LNCaP clone FGC (cell line): ENCODE measurements around the gene CNPY1.

Experiments
- DNase-seq: peaks from one replicate; pipeline ENCODE4 v3.0.0-alpha.2; 2011; ENCODE audit warnings: low read depth
- H3K4me3 ChIP-seq: 2 replicates; pipeline ENCODE4 v1.5.1; 2011; ENCODE audit warnings: mild to moderate bottlenecking, low read depth, low read length, control low read depth
- CTCF ChIP-seq: IDR thresholded peaks from 2 replicates; pipeline ENCODE4 v1.5.1; 2012; ENCODE audit warnings: mild to moderate bottlenecking; ENCODE audit not compliant: control insufficient read depth, insufficient read depth; ENCODE audit errors: extremely low read depth

Gene CNPY1

GRCh38 chr7:155543926-155544325 is 2.4 kb downstream of the CNPY1 start:
- no peak overlapping the region for H3K4me3 ChIP-seq
- DNase-seq, result no peak
- no peak for TF ChIP-seq CTCF

DNA sequence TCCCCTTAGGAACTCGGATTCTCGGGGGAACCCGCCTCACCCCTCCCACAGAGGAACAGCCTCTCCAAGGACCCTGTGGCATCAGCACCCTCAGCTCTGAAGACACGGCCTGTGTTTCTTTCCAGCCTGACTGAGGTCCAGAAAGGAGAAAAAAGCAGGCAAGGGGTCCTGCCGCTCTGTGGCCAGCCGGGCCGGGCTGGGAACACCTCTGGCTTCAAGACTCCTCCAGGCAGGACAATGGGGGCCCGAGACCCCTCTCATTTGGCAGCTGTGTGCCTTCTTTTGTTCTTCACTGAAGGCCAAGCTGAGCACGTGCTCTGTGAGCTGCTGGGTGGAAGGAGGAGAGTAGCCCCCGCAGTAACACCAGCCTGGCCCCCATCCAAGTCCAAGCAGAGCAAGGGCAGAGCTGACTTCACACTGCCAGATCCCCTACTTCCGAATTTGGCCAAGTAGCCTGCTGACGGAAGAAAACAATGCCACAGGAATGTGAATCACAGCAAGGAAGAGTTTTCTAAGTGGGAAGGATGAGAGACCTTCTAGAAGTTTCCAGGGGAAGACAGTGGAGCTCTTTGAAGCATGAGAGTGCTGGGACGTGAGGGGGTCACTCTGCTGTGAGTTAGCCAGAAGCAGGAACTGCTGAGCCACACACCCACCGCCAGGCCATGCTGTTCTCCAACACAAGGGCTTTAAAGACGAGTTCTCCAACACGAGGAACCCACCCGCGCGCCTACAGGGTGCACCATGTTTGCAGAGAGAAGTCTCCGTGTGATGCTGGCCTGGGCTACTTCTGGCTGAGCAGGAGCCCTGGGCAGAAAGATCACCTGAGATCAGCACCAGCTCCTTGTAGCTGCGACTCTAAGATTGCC is 3.1 kb downstream of the CNPY1 start:
- no peak for DNase-seq
- TF ChIP-seq CTCF, result no peak
- H3K4me3 ChIP-seq, result no peak overlapping the region

GRCh38 chr7:155541986-155542675 is 4.2 kb downstream of the CNPY1 start:
- H3K4me3 ChIP-seq, result no peak overlapping the region
- DNase-seq, result no peak
- no peak for TF ChIP-seq CTCF

- no peak for TF ChIP-seq CTCF
- no peak for DNase-seq
- H3K4me3 ChIP-seq, result no peak overlapping the region
Measured at GRCh38 chr7:155540553-155540952, 5.8 kb downstream of the CNPY1 start.

DNA sequence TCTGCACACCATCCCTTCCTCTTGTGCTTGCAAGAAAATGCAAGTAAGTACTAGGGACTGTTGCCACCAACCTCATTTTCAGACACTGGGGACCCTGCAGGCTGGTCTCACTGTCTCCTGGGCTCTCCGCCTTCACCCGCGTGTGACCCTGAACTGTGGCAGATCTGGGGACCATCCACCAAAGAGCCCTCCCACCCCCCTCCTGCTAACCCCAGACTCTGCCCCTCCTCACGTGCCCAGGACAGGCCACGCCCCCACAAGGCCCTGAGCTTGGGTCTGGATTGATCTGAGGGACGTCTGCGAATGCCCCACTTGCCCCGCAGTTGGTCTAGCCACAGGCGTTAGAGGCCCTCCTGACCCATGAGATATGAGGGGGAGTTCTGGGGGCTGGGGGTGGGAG is 8.1 kb downstream of the CNPY1 start:
- no peak overlapping the region for H3K4me3 ChIP-seq
- TF ChIP-seq CTCF, result no peak
- DNase-seq, result no peak

- DNase-seq, result no peak
- no peak overlapping the region for H3K4me3 ChIP-seq
- TF ChIP-seq CTCF, result no peak
Measured at GRCh38 chr7:155536451-155536850, 9.9 kb downstream of the CNPY1 start.
